ENCODE results near the gene UPK3BL2.
"Not testable (repeated sequence)": the region's sequence is repeated elsewhere in the genome, so short reads cannot be mapped to it uniquely, and the experiment has no call there.

UPK3BL2 gene

DNA sequence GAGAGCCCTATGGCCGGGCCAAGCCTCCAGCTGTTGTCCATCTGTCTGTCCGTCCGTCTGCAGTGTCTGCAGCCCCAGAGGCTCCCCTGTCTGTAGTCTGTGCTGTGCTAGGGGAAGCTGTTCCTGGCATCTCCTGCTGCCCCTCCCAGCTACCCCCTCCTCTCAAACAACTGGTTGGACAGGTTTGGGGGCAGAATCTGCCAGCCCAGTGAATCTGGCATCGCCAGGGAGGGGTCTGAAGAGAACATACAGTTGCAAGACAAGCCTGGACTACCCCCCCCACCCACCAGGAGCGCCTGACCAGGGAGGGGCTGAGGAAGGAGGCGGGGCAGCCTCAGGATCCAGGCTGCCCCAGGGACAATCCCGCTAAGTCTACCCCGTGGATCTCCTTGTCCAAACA is at the start of gene UPK3BL2:
UPK3BL2 (minus strand) TSS at position 101 of the 400 bp plus-strand sequence; CDS start at position 41, 60 bp downstream.
- not testable (repeated sequence) for TF ChIP-seq GATA2, GATA3 (IDR thresholded peaks at IDR 0.05; ENCODE audit: low read depth, low read length)

DNA sequence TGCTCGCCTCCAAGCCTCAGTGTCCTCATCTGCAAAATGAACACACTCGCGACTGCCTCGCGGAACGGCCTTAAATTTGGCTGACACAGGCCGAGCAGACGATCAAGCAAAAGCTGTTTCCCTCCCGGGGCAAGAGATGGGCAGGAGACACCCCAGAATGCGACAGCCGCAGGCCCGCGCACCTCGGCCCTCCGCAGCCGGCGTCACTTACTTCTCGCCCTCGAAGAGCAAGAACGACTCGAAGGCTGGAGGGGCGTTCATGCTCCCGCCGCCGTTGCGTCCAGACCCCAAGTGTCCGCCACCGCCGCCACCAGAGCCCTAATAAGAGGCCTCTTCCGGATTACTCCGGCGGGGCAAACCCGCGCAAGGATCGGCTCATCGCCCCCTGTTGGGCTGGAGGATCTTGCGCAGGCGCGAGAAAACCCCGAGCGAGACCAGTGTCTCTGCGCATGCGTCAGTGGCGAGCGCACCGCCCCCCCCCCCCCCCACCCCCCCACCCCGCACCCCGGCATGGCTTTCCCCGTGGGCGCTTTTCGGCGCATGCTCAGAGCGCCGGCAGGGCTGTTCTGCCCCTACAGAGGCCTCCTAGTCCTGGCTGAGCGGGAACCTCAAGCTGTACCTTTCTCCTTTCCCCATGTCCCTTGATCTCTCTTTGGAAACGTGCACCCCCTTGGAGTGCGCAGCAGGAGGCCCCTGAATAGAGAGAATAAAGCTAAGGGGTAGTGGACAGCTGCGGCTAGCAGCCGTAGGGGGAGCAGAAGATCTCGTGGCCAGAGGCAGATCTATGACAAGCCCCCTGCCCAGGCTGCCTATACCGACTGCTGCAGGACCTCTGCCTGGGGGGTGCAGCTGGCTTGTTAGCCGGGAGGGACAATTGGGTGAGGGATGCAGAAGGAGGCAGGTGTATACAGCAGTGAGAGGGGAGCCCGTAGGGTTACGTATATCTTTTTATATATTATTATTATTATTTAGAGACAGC is 29.1 kb upstream of the UPK3BL2 start, which contains the start of gene POLR2J3:
POLR2J3 (minus strand) TSS at position 323 of the 979 bp plus-strand sequence; CDS start at position 261, 62 bp downstream.
- TF ChIP-seq GATA3, GATA2 (IDR thresholded peaks at IDR 0.05; ENCODE audit: low read depth, low read length): not testable (repeated sequence)

DNA sequence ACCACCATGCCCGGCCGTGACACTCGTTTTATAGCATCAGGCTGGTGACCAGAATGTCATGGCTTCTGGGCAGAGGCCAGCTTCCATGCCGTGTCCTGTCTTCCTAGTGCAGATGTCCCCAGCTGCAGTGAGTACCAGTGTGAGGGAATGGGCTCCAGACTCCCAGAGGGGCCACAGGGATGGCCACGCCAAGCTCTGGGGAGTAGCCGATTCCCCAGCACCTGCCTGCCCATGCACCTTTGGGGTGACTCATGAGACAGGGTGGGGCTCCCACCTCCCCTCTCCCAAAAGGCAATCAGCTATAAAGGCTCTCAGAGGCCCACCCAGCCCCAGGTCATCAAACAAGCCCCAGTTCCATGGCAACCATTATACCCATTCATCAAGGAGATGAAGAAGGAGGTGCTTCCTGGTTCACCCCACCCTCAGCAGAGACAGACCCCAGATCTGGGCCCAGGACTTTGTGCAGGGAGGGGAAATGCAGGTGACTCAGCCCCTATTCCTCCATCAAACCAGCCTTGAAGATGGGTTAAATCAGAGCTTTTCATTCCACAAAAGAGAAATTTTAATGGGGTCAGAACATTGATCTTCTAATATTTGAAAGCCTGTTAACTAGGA is 7.4 kb upstream of the UPK3BL2 start, which contains the start of gene SPDYE2:
SPDYE2 (plus strand) TSS at position 419 of the 615 bp plus-strand sequence. CDS start 2,030 bp downstream, outside the sequence.
- TF ChIP-seq GATA3, GATA2 (IDR thresholded peaks at IDR 0.05; ENCODE audit: low read depth, low read length): not testable (repeated sequence)

DNA sequence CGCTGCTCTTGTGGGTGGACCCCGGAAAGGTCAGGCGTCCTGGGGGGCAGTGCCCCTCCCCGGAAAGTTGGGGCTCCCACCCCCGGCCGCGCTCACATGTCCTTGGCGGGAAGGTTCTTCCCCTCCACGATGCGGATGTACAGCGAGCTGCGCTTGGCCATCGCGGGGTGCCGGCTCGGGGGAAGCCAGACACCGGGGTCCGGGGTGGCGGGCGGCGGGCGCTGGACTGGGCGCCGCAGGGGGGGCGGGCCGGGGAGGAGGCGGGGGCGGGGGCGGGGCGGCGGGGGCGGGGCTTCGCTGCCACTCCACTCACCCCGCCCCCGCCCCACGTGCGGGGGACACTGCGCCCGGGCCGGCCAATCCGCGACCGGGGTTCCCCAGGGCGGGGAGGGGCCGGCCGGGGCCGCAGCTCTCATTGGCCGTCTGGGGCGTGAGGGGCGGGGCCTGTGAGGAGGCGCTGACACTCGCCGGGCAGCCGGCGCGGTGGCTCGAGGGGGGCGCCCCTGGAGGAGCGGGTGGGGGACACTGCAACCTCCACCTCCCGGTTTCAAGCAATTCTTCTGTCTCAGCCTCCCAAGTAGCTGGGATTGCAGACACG is 25.8 kb downstream of the UPK3BL2 start, which contains the start of gene RASA4B:
RASA4B (minus strand) TSS at position 228 of the 598 bp plus-strand sequence; CDS start at position 161, 67 bp downstream.
- not testable (repeated sequence) for TF ChIP-seq GATA2, GATA3 (IDR thresholded peaks at IDR 0.05; ENCODE audit: low read depth, low read length)
